HG03565 (cell line): Measurements from ENCODE around the gene SHOC2.
A peak's percentile ranks its signal among the peaks of the same experiment; 100 is the strongest.

Experiments
- ATAC-seq: cut with Tn5 transposase; IDR thresholded peaks from one replicate; pipeline ENCODE4 v1.9.1; 2021; ENCODE audit warnings: mild to moderate bottlenecking, moderate library complexity; ENCODE audit not compliant: unreplicated experiment

Gene SHOC2

DNA sequence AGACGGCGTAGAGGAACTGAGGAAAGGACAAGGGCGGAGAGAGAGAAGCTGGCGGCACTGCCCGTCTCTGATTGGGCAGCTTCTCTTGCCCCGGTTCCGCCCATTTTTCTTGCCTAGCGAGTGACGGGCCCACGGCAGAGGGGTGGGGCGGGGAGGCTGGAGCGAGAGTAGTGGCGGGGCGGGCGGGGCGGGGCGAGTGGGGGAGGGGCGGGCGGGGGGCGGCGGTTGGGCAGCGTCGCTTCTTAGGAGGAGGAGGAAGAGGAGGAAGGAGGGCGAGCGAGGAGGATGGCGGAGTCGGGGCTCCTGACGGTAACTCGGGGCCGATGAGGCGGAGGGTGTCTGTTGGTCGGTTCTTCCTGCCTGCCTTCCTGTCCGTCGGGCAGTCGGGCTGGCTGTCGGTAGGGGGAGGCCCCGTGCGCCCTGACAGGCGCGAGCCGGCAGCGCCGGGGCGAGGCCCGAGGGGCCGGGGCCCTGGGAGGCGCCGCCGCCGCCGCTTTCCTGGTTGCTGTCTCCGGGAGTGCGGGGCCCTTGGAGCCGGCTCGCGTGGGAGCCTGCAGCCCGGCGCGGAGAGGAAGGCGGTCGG lies at the start of gene SHOC2:
Gene SHOC2 (plus strand): TSS at position 256 of the 583 bp plus-strand sequence. CDS start 44,755 bp downstream, outside the sequence.
- peak; percentile 4 for ATAC-seq

DNA sequence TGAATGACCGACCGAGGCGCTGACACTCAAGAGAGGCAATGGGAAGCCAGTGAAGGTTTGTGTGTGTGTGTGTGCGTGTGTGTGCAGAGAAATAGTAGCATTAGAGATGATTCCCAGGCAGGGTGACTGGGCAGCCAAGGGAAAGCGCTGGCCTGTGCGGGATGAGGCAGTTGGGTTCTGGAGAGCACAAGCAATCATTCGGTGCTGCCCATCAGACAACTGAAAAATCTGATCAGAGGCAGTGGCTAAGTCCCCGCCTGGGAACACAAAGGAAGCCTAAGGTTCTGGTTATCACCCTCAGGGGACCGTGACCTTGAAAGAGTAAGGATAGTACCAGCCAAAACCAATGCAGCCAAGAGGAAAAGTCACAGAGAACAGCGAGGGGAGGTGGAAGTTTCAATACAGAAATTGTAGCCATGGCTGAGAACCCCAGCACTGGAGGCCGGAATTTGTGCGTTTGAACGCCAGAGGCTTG lies 48.5 kb upstream of the SHOC2 start:
- no peak for ATAC-seq

DNA sequence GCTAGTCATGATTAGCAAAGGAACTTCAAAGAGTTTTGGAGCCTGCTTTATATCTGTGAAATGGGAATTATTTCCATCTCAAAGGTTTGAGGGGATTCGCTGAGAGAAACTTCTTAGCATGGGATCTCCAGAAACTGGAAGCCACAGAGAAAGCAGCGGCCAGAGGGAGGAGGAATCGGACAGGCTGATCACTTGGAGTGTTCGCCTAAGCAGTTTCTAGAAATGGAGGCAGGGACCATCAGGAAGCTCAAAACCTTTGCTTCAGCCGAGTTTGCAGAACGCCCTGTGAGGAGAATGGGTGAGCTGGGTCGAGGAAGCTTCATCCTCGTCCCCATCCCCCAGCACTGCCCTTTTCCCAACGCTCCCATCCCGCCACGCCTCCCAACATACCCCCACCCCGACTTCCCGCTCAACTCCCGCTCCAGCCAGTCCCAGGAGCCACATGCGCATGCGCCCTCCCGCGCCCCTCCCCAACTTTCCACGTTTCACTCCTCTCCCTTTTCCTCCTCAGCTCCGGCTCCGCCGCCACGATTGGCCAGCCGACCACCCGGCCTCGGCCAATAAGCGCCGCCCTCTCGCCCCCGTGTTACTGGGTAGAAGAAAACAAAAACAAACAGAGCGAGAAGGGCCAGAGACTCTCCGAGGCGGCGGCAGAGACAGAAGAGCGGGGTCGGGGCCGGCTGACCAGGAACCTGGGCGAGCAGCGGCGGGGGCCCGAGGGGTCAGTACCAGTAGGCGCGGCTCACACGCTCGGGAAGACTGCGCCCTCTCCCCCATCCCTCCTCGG lies 47.9 kb upstream of the SHOC2 start, which contains the start of gene PDCD4:
Gene PDCD4 (plus strand): TSS at position 631 of the 787 bp plus-strand sequence. CDS start 4,100 bp downstream, outside the sequence.
- ATAC-seq: peak; percentile 50

DNA sequence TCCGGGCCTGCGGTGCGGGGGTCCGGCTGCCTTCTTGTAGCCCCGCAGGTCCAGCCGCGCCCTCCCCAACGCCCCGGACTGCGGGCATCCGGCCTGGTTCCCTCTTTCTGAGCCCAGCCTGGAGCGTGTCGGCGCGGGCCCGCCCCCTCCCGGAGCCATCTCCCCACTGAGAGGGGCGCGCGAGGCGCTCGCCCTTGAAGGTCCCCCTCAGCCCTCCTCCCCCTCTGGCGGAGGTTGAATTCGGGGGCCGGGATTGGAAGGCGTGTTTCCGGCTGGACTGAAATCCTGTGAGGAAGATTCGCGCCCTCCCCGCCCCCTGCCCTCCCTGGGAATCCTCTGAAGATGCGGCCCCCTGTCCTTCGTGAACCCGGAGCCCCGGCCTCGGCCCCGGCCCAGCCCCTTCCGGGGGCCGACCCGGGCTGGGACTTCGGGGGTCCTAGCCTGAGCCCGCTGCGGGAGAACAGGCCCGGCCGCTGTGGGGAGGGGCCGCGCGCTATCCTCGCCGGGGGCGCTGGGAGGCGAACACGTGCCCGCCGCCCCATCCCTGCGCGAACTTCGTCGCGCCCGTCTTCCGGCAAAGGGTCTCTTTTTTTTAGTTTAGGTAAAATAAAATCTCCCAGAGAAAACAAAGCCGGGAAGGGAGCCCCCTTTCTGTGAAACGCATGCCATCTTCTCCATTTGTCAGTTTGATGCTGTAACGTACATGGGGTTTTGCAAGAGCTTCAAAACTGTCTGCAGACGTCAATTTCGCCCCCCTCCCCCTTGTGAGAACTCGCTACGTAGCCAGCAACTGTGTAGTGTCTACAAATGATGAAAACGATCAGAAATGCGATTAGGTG lies 47.0 kb upstream of the SHOC2 start:
- ATAC-seq: peak; percentile 20

DNA sequence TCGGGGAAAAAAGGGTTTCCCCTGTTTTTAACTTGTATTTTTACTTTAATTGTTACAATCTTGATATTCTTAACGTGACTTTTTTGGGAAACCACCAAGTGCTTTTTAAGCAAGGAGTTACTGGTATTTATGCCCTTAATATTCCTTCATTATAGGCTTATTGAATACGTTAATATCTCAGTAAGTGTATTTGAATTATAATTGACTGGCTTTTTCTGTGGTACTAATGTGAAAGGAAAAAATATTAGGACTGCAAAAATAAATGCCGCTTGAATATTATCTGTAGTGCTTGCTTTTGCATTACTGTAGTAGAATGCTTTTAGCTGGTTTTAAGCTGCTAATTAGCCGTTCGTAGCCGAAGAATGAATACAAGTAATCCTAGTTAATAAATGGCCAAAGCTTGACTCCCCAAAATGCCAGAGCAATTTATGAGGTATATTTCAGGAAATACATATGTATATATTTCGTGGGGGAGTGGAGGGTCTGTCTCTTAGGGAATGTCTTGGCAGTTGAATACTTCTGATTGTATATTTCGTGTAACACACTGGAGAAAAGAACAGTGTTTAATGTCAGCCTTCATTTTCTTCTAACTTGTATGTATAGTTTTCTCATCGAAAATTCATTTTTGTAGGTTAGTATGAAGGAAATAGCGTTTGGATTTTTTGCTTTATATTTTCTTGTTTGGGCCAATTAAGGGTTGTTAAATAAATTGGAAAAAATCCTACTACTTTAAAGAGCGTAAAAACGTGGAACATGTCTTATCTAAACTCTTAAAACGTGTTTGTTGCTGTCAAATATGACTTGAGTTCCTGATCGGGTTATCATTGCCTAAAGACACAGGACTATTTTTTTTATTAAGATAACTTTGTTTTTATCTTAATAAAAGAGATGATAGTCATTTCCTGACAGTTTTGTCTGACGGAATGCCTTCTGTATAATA lies 46.1 kb upstream of the SHOC2 start:
- no peak for ATAC-seq

DNA sequence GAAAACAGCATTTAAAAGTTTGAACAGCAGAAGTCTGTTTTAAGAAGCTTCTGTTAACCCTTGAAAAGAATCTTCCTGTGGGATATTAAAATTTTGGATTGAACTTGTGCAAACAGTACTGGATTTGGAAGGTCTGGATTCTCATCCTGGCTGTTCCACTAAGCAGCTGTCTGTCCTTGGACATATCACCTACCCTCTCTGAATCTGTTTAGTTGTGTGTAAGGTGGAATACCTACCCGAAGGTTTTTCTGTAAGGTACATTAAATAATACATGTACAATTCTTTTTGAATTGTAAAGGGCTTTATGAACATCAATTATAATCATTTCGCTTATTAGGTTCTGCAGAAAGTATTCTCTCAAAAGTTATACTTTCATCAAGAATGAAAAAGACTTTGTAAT lies 45.5 kb upstream of the SHOC2 start:
- no peak for ATAC-seq

DNA sequence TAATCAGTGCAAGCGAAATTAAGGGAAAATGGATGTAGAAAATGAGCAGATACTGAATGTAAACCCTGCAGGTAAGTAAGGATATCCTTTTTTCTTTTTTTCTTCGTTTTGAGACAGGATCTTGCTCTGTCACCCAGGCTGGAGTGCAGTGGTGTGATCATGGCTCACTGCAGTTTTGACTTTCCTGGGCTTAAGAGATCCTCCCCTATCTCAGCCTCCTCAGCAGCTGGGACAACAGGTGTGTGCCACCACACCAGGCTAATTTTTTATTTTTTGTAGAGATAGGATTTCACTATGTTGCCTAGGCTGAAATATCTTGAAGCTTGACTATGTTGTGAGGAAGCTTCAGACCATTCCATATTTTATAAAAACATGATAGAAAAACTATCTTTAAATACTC lies 43.4 kb upstream of the SHOC2 start:
- ATAC-seq: no peak

DNA sequence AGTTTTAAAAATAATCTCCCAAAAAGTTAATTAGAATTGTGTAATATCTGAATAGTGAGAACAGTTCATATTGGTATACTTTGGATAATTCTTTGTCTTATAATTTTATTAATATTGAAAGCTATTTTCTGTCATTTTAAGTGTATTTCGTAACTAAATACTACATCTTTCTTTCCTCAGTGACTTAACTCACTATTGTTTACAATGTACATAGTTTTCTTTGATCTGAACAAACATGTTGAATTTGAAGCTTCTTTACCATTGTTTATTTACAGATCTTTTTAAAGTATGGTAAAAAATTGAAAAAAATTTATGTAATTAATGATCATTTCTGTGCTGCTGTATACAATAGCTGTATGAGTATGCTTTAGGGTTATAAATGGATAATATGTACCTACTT lies 42.6 kb upstream of the SHOC2 start:
- ATAC-seq: no peak

DNA sequence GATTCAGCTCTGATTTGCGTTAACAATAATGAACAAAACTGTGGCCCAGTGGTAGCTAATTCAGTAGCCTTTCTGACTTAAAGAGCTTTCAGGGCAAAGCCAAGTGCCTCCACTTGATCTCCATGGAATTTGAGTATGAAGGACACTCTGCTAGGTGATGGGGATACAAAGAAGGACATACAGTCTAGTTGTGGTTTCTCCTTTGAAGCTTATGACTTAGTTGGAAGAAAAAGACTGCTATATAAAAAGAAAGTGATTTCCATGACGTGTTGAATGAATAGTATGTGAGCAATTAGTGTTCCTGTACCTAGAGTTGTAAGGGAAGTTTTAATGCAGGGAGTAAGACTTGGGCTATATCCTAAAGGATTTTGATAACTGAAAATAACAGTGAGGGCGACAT lies 39.4 kb upstream of the SHOC2 start:
- no peak for ATAC-seq

DNA sequence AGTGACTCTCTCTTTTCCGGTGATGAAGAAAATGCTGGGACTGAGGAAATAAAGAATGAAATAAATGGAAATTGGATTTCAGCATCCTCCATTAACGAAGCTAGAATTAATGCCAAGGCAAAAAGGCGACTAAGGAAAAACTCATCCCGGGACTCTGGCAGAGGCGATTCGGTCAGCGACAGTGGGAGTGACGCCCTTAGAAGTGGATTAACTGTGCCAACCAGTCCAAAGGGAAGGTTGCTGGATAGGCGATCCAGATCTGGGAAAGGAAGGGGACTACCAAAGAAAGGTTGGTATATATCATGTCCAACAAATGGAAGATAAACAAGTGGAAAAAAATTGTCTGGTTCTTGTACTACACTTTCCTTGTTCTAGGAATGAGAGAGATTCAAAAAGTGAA lies 38.2 kb upstream of the SHOC2 start:
- ATAC-seq: no peak

DNA sequence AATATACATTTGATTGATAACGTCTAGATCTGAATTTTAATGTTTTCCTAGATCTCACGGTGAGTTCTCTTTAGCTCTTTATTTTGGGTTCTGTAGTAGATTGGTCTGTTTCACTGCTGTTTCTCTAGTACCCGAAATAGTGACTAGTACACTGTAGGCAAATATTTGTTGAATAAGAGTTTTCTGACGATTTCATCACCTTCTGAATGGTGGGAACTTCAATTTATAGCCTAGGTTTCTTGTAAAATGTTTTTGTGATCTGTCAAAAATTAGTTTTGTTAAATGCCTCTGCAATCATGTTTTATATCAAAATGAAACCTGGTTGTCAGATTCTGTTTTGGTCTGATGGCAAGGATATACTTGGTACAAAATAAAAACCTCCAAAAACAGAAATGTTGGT lies 37.5 kb upstream of the SHOC2 start:
- no peak for ATAC-seq

DNA sequence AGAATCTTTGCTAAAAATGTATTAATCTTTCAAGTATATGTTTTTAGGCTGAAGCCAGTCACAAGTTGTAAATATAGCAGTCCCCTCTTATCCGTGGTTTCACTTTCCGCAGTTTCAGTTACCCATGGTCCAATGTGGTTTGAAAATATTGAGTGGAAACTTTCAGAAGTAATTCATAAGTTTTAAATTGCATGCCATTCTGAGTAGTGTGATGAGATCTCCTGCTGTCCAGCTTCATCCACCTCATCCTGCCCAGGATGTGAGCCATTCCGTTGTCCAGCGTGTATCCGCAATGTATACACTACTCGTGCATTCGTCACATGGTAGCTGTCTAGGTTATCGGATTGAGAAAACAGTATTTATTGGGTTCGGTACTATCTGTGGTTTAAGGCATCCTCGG lies 35.5 kb upstream of the SHOC2 start:
- no peak for ATAC-seq

DNA sequence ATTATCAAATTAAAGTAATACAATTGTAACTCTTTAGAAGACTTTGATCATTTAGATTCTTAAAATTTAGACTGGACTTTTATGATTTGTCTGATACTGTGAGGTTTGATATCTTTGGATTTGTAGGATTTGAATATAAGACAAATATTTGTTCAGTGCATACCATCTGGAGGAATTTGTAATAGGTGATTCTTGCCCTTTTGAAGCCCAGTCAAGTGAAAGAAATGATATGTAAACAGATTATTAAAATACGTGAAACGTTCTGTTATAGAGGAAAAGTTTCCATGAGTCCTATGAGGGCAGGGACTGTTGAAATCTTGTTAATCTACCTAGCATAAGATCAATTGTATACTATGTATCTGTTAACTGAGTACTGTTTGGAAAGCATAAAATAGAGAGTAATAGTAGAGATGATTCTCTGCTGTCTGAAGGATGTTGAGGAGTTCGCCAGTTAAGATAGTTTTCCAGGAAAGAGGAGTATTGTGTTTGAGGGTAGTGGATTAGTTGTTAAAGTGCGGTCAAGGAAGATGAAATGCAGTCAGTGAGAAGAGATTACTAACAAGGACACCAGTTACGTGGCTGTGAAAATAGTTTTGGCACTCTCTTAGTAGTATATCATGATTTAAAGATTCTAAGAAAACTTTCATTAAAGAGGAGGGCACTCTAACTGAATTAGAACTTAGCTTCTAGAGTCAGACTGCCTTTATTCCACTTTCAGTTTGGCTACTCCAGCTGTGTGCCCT lies 33.3 kb upstream of the SHOC2 start:
- no peak for ATAC-seq

DNA sequence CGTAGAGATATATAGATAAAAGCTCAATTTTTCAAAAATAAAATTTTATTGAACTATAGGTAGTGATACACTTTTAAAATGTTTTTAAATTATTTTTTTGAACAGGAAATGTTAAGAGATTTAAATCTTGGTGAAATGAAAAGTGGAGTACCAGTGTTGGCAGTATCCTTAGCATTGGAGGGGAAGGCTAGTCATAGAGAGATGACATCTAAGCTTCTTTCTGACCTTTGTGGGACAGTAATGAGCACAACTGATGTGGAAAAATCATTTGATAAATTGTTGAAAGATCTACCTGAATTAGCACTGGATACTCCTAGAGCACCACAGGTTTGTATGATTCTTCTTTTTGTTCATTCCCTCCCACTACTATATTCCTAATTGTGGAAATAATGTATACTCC lies 31.8 kb upstream of the SHOC2 start:
- no peak for ATAC-seq

DNA sequence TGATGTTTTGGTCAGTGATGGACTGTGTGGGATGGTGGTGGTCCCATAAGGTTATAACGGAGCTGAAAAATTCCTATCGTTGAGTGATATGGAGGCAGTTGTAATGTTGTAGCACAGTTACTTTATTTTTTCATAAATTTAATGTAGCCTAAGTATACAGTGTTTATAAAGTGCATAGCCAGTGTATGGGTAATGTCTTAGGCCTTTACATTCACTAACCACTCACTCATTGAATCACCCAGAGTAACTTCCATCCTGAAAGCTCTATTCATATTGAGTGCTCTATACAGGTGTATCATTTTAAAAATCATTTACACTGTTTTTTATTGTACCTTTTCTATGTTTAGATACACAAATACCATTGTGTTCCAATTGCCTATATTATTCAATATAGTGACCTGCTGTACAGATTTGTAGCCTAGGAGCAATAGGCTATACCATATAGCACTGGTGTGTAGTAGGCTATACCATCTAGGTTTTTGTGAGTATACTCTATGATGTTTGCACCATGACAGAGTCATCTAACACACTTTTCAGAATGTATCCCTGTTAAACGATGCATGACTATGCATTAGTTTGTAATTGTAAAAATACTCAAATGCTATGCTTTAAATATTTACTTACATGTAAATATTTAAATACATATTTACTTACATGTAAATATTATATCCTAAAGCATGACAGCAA lies 26.7 kb upstream of the SHOC2 start:
- no peak for ATAC-seq

DNA sequence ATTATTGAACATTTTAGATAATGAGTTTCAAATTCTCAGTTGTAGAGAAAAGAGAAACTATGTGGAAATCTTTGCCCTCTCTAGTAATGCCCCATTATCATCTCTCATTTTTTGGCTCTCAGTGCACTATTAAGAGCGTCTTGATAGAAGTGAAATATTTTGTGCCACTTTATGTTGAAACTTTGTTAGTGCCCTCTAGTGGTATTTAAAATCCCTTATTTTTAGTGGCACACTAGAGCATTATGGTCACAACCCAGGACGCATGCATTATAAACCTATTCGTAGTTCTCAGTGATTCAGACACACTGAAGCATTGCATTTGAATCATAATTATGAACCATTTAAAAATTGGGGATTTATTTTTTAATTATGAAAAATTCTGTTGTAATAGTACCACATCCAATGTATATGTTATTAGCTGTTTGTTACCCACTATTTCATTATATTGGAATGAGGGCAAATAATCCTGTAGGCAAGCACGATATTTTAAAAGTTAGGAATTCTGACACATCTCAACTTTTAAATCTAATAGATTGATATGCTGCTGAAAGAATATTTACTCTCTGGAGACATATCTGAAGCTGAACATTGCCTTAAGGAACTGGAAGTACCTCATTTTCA lies 25.7 kb upstream of the SHOC2 start:
- peak; percentile 78 for ATAC-seq

DNA sequence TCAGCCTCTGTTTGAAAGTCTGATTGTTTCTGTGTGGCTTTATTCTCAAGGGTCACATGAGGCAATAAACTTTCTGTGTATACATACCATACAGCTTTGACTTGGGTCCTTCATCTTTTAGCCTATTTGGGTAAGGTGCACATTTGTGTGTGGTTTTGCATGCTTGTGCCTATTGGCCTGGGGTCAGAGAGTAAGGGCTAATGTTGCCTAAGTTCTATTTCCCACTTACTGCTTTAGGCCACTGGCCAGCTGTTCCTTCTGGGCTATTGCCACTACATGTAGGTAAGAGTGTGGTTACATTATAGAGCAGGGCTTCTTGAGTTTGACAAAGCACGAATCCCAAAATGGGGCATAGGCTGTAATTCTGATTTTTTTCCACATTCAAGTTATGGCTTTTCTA lies 22.2 kb upstream of the SHOC2 start:
- no peak for ATAC-seq

DNA sequence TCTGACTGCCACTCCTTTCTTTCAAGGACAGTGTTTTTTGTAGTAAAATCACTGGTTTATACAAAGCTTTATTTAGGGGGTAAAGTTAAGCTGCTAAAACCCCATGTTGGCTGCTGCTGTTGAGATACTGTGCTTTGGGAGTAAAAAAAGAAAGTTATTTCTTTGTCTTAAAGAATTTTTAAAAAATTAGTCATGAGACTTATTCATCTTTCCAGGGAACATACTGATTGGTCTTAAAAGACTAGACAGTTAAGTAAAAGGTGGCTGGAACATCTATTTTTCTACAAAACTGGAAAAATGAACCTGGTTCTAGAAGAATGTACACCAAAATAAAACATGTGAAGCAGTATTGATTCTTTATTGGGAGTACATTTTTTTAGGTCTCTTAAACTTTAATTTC lies 21.0 kb upstream of the SHOC2 start:
- ATAC-seq: no peak

DNA sequence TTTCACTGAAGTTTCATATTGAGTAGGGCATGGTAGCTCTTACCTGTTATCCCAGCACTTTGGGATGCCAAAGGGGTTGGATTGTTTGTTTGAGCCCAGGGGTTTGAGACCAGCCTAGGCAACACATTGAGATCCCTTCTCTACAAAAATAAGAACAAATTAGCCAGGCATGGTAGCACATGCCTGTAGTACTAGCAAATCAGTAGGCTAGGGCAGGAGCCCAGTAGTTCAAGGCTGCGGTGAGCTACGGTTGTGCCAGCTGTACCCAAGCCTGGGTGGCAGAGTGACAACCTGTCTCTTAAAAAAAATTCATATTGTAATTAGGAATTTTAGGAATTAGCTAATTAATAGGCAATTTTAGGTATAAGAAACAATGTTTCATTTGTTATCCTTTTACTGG lies 18.4 kb upstream of the SHOC2 start:
- ATAC-seq: no peak
